ENCODE data around the gene JPH3. TPM values are rescaled to one million over a fixed set of nuclear protein-coding genes. Genes with fewer than 3 reads are reported as not detected.

Gene JPH3
- total RNA-seq, 1 experiment from 2014 or later: 1.4 TPM

DNA sequence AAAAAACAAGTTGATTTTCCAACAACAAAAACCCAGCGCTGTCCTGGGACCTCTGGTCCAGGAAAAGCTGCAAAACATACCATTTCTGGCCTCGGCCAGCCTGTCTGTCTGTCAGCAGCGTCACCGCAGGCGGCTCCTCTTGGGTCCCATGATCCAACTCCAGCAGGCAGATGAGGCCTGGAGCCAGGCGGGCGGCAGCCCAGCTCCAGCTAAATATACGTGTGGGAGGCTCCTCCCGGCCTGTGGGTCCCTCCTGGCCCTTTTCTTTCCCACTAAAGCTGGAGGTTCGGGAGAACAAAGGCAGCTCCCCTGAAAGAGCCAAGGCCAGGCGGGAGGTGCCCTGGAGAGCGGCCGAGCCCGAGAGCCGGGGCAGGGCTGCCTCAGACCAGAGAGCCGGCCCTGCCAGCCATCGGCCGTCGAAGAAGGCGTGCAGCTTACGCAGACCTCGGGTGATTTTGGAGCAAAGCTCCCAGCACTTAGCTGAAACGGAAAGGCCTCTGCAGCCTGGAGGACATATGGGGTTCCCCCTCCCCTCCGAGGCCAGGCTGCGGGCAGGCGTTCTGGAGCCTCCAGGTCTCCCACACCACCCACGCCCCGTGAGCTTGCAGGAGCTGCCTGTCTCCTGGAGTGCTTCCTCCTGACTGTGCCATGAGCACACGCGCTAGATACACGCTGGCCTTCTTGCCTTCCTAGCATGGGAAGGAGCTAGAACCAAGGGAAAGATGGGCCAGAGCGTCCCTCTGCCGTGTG is 19.9 kb upstream of the JPH3 start:
- H3K27ac ChIP-seq (ENCODE audit: low read depth, low read length, poor library complexity, severe bottlenecking): no peak overlapping the region

DNA sequence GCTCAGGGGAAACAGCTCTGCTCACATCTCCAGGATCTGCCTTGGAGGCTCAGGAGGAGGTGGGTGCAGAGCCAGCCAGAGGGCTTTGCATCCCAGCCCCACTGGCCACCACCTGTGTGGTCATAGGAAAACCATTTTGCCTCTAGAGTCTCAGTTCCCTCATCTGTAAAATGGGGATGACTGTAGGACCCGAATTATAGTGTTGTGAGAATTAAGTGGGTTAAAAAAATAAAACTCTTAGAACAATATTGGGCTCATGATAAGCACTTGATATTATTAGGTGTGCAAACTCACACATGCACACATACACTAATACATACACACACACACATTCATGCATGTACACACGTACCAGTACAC is 19.4 kb upstream of the JPH3 start:
- CTCF ChIA-PET: no interaction called here
- intact Hi-C loops (cut with micrococcal nuclease; ENCODE audit: unreplicated experiment): loop anchor here (10.0 kb wide), 1 partner anchor 292 kb away; no protein-coding TSS in a partner anchor
- H3K4me3 ChIP-seq (ENCODE audit: low read depth, low read length, poor library complexity, severe bottlenecking): no peak overlapping the region
- H3K9me3 ChIP-seq (ENCODE audit: low read depth, low read length, poor library complexity, severe bottlenecking): no peaks in the 10 kb centered on the region
- H3K27ac ChIP-seq (ENCODE audit: low read depth, low read length, poor library complexity, severe bottlenecking): no peak overlapping the region
- no peak for DNase-seq (ENCODE audit: low spot score)
- TF ChIP-seq, protein P1, sequence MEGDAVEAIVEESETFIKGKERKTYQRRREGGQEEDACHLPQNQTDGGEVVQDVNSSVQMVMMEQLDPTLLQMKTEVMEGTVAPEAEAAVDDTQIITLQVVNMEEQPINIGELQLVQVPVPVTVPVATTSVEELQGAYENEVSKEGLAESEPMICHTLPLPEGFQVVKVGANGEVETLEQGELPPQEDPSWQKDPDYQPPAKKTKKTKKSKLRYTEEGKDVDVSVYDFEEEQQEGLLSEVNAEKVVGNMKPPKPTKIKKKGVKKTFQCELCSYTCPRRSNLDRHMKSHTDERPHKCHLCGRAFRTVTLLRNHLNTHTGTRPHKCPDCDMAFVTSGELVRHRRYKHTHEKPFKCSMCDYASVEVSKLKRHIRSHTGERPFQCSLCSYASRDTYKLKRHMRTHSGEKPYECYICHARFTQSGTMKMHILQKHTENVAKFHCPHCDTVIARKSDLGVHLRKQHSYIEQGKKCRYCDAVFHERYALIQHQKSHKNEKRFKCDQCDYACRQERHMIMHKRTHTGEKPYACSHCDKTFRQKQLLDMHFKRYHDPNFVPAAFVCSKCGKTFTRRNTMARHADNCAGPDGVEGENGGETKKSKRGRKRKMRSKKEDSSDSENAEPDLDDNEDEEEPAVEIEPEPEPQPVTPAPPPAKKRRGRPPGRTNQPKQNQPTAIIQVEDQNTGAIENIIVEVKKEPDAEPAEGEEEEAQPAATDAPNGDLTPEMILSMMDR (conservative IDR thresholded peaks at IDR 0.05; ENCODE audit: low read depth, low read length): no peak
- no peak for TF ChIP-seq EZH2 (IDR thresholded peaks at IDR 0.05; ENCODE audit: borderline replicate concordance, low read depth, low read length, poor library complexity, severe bottlenecking)
- no TSS peak for BruUV-seq (replicated peaks)
- no peaks in the 10 kb centered on the region for H3K36me3 ChIP-seq (ENCODE audit: insufficient read depth, low read length, poor library complexity, severe bottlenecking)
- POLR2A ChIA-PET (ENCODE audit: low non-redundant PET): interaction anchor here (0.7 kb wide), 1 partner anchor 7 kb away, joined by 4 read pairs; no protein-coding TSS in a partner anchor
- no peaks in the 10 kb centered on the region for H3K27me3 ChIP-seq (replicated peaks; ENCODE audit: insufficient read depth, low read depth, low read length, poor library complexity)
- peaks cover 5% of the 10 kb centered on the region for H3K4me1 ChIP-seq (ENCODE audit: insufficient read depth, low read length, poor library complexity, severe bottlenecking)

More for the DNA sequence above, 19.9 kb upstream of the JPH3 start:
- no peak for DNase-seq (ENCODE audit: low spot score)
- H3K9me3 ChIP-seq (ENCODE audit: low read depth, low read length, poor library complexity, severe bottlenecking): no peaks in the 10 kb centered on the region
- no TSS peak for BruUV-seq (replicated peaks)
- H3K4me1 ChIP-seq (ENCODE audit: insufficient read depth, low read length, poor library complexity, severe bottlenecking): peaks cover 5% of the 10 kb centered on the region
- intact Hi-C loops (cut with micrococcal nuclease; ENCODE audit: unreplicated experiment): loop anchor here (10.0 kb wide), 1 partner anchor 292 kb away; no protein-coding TSS in a partner anchor
- CTCF ChIA-PET: interaction anchor here (0.5 kb wide), 1 partner anchor 186 kb away, joined by 3 read pairs; no protein-coding TSS in a partner anchor
- POLR2A ChIA-PET (ENCODE audit: low non-redundant PET): interaction anchor here (0.7 kb wide), 1 partner anchor 8 kb away, joined by 4 read pairs; no protein-coding TSS in a partner anchor
- H3K27me3 ChIP-seq (replicated peaks; ENCODE audit: insufficient read depth, low read depth, low read length, poor library complexity): no peaks in the 10 kb centered on the region
- no peak for TF ChIP-seq EZH2 (IDR thresholded peaks at IDR 0.05; ENCODE audit: borderline replicate concordance, low read depth, low read length, poor library complexity, severe bottlenecking)
- TF ChIP-seq, protein P1 (conservative IDR thresholded peaks at IDR 0.05; ENCODE audit: low read depth, low read length): no peak
- H3K36me3 ChIP-seq (ENCODE audit: insufficient read depth, low read length, poor library complexity, severe bottlenecking): no peaks in the 10 kb centered on the region
- H3K4me3 ChIP-seq (ENCODE audit: low read depth, low read length, poor library complexity, severe bottlenecking): no peak overlapping the region

DNA sequence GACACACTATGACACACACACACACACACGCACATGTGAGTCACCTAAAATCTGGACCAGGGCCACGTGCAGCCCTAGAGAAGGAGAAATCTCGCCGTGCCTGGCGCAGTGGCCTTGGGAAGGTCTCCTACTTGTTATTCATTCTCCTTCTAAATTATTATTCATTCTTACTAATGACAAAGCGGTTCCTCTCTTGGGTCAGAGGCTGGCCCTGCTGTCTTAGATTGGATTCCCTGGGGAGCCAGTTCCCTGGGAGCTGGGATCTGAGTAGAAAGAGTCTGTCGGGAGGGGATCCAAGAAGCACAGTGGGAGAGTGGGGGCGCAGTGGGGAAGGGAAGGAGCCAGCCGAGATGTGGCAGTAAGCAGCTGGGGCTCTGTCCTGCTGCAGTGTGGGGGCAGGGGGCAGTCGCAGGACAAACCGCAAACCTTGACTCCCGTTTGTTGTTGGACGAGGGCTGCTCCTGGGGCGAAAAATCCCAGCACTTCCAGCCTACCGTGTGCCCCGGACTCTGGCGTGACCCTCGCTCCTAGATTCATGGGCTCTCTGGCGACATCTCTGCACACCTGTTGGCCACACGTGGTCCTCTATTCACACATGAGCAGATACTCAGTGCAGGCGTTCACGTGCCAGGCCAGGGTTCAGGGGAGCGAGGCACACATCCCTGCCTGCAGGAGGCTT is 18.7 kb upstream of the JPH3 start:
- no peak overlapping the region for H3K4me3 ChIP-seq (ENCODE audit: low read depth, low read length, poor library complexity, severe bottlenecking)
- intact Hi-C loops (cut with micrococcal nuclease; ENCODE audit: unreplicated experiment): loop anchor here (10.0 kb wide), 1 partner anchor 291 kb away; no protein-coding TSS in a partner anchor
- POLR2A ChIA-PET (ENCODE audit: low non-redundant PET): no interaction called here
- H3K4me1 ChIP-seq (ENCODE audit: insufficient read depth, low read length, poor library complexity, severe bottlenecking): peaks cover 5% of the 10 kb centered on the region
- CTCF ChIA-PET: no interaction called here
- DNase-seq (ENCODE audit: low spot score): peak; percentile 44
- H3K27me3 ChIP-seq (replicated peaks; ENCODE audit: insufficient read depth, low read depth, low read length, poor library complexity): no peaks in the 10 kb centered on the region
- no peaks in the 10 kb centered on the region for H3K36me3 ChIP-seq (ENCODE audit: insufficient read depth, low read length, poor library complexity, severe bottlenecking)
- TF ChIP-seq, protein P1 (conservative IDR thresholded peaks at IDR 0.05; ENCODE audit: low read depth, low read length): no peak
- TF ChIP-seq EZH2 (IDR thresholded peaks at IDR 0.05; ENCODE audit: borderline replicate concordance, low read depth, low read length, poor library complexity, severe bottlenecking): no peak
- no peak overlapping the region for H3K27ac ChIP-seq (ENCODE audit: low read depth, low read length, poor library complexity, severe bottlenecking)
- no TSS peak for BruUV-seq (replicated peaks)
- no peaks in the 10 kb centered on the region for H3K9me3 ChIP-seq (ENCODE audit: low read depth, low read length, poor library complexity, severe bottlenecking)

All from A673 (cell line).